K562 treated with DMSO at 1 percent for 24 hours (cell line): Measurements from ENCODE around the gene PEX1. TPM values are rescaled to one million over a fixed set of nuclear protein-coding genes. Genes with fewer than 3 reads are reported as not detected.

ENCODE experiments used
- total RNA-seq: library from RNA; unstranded; fragments of 300-600 nt; gene quantifications from 2 replicates; pipeline ENCODE4 v1.2.3, GENCODE V29; 2022; ENCODE audit warnings: low read depth; ENCODE audit not compliant: insufficient read depth

Gene PEX1
- 14.4 and 21.5 TPM in 2 replicates for total RNA-seq

GRCh38 chr7:92528188-92528957, at the start of gene PEX1, which contains the start of gene RBM48:
PEX1 (minus strand) TSS chr7:92528520; CDS start chr7:92528435, 85 bp downstream.
RBM48 (plus strand) TSS chr7:92528795; CDS start chr7:92528814, 19 bp downstream.

GRCh38 chr7:92477681-92478080, 50.6 kb downstream of the PEX1 start, which contains the start of gene ERVW-1:
ERVW-1 (minus strand) TSS chr7:92477946; CDS start chr7:92470381, 7,565 bp downstream.

GRCh38 chr7:92447345-92448204, 80.7 kb downstream of the PEX1 start, which contains the start of gene GATAD1:
GATAD1 (plus strand) TSS chr7:92447482; CDS start chr7:92447730, 248 bp downstream.

Other genes starting within 250 kb of the PEX1 start
- 26.2 and 27.2 TPM in 2 replicates for gene GATAD1, start 81.0 kb downstream of the PEX1 start, total RNA-seq
- gene ERVW-1, start 50.6 kb downstream of the PEX1 start, total RNA-seq = 0.14 TPM in 1 of 2 replicates, not detected in the other
- 7.8 and 10.7 TPM in 2 replicates for gene RBM48, start 275 bp upstream of the PEX1 start, total RNA-seq
- 14.2 and 25.5 TPM in 2 replicates for gene FAM133B, start 61.9 kb upstream of the PEX1 start, total RNA-seq